WI38 (cell line): ENCODE results near the gene P2RY12.

Experiments used
- H3K4me3 ChIP-seq: 2 replicates; pipeline ENCODE4 v1.5.1; 2011; ENCODE audit warnings: low read depth, mild to moderate bottlenecking, control low read depth, low read length
- CTCF ChIP-seq: IDR thresholded peaks from 2 replicates; pipeline ENCODE4 v1.5.1; 2012; ENCODE audit warnings: low read depth, mild to moderate bottlenecking, control low read depth, low read length

Gene P2RY12

GRCh38 chr3:151407928-151408327 lies 23.4 kb upstream of the P2RY12 start:
- TF ChIP-seq CTCF = no peak
- no peak overlapping the region for H3K4me3 ChIP-seq

- no peak overlapping the region for H3K4me3 ChIP-seq
- no peak for TF ChIP-seq CTCF
These were observed 19.8 kb upstream of the P2RY12 start for GRCh38 chr3:151404316-151404715.

DNA sequence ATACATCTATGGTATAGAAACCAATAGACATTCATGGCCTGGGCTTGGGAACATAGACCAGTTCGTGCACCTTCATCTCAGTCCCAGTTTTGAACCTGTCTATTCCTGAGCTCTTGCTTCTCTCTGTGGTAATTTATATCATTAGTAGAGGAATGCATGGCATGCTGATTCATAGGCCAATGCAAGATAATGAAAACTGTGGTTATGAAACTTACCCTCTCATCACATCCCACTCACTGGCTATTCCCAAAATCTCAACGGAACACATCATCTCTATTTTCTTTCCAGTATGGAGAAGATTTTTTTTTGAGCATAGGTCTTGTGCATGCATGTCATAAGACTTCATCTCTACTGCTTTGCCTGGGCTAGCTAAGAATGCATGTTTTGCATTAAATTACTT lies 18.7 kb upstream of the P2RY12 start:
- H3K4me3 ChIP-seq = no peak overlapping the region
- TF ChIP-seq CTCF = no peak

- H3K4me3 ChIP-seq = no peak overlapping the region
These were observed 17.8 kb upstream of the P2RY12 start for GRCh38 chr3:151402349-151402748.

GRCh38 chr3:151400341-151400740 lies 15.8 kb upstream of the P2RY12 start:
- no peak for TF ChIP-seq CTCF
- H3K4me3 ChIP-seq = no peak overlapping the region

More at GRCh38 chr3:151402349-151402748, 17.8 kb upstream of the P2RY12 start:
- no peak for TF ChIP-seq CTCF

DNA sequence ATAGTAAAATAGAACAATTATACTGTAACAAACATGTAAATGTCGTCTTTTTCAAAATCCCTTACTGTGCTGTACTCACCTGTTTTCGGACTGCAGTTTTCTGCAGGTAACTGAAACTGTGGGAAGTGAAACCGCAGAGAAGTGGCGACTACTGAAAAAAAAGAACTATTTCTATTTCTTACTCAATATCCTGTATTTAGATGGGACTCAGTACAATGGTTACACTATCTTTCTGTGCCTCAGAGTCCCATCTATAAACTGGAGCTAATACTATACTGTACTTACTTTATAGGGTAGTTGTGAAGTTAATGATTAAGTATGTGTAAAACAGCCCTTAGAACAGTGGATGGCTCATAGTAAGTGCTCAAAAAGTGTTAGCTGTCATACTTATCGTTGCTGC lies 14.3 kb upstream of the P2RY12 start:
- H3K4me3 ChIP-seq = no peak overlapping the region
- no peak for TF ChIP-seq CTCF

- no peak for TF ChIP-seq CTCF
- no peak overlapping the region for H3K4me3 ChIP-seq
These were observed 11.3 kb upstream of the P2RY12 start for GRCh38 chr3:151395806-151396205.

GRCh38 chr3:151394611-151395010 lies 10.1 kb upstream of the P2RY12 start:
- no peak overlapping the region for H3K4me3 ChIP-seq
- TF ChIP-seq CTCF = no peak
